H9 (cell line): ENCODE results near the gene EXOC2. TPM values are rescaled to one million over a fixed set of nuclear protein-coding genes. Genes with fewer than 3 reads are reported as not detected.

Experiments used
- DNase-seq: peaks from one replicate; pipeline ENCODE4 v3.0.0-alpha.2; 2017
- H2AFZ ChIP-seq: one replicate; pipeline ENCODE4 v1.6.1; 2013; ENCODE audit warnings: mild to moderate bottlenecking, low read length, control low read depth, moderate library complexity
- H2AK5ac ChIP-seq: 2 replicates; pipeline ENCODE4 v1.6.1; 2013; ENCODE audit warnings: low read length, control low read depth, mixed read lengths; ENCODE audit not compliant: insufficient read length
- H2BK120ac ChIP-seq: one replicate; pipeline ENCODE4 v1.6.1; 2013; ENCODE audit warnings: low read depth, mild to moderate bottlenecking, low read length, control low read depth, inconsistent platforms; ENCODE audit not compliant: poor library complexity, severe bottlenecking
- H2BK12ac ChIP-seq: 2 replicates; pipeline ENCODE4 v1.6.1; 2013; ENCODE audit warnings: low read length, control low read depth, mixed read lengths, low read depth; ENCODE audit not compliant: insufficient read length
- H2BK15ac ChIP-seq: 2 replicates; pipeline ENCODE4 v1.6.1; 2013; ENCODE audit warnings: low read depth, low read length, control low read depth
- H2BK20ac ChIP-seq: one replicate; pipeline ENCODE4 v1.6.1; 2013; ENCODE audit warnings: low read depth, mild to moderate bottlenecking, low read length, control low read depth, inconsistent platforms; ENCODE audit not compliant: poor library complexity, severe bottlenecking
- H2BK5ac ChIP-seq: 2 replicates; pipeline ENCODE4 v1.6.1; 2013; ENCODE audit warnings: low read length, control low read depth, mixed read lengths; ENCODE audit not compliant: insufficient read length
- H3K14ac ChIP-seq: 2 replicates; pipeline ENCODE4 v1.6.1; 2013; ENCODE audit warnings: low read length, control low read depth; ENCODE audit not compliant: insufficient read depth
- H3K18ac ChIP-seq: 2 replicates; pipeline ENCODE4 v1.6.1; 2013; ENCODE audit warnings: low read depth, mild to moderate bottlenecking, mixed read lengths, low read length, control low read depth; ENCODE audit not compliant: insufficient read length
- H3K23ac ChIP-seq: 2 replicates; pipeline ENCODE4 v1.6.1; 2013; ENCODE audit warnings: low read length, control low read depth, mixed read lengths, low read depth; ENCODE audit not compliant: insufficient read length
- H3K23me2 ChIP-seq: 2 replicates; pipeline ENCODE4 v1.6.1; 2013; ENCODE audit warnings: low read depth, mild to moderate bottlenecking, mixed read lengths, low read length, control low read depth; ENCODE audit not compliant: insufficient read length, poor library complexity, severe bottlenecking
- H3K27ac ChIP-seq: 2 replicates; pipeline ENCODE4 v1.5.1; 2013; ENCODE audit warnings: low read length, control low read depth, mixed read lengths, low read depth; ENCODE audit not compliant: insufficient read length
- H3K27me3 ChIP-seq: 2 replicates; pipeline ENCODE4 v1.6.1; 2013; ENCODE audit warnings: low read length, control low read depth, inconsistent platforms; ENCODE audit not compliant: insufficient read depth
- H3K4ac ChIP-seq: 2 replicates; pipeline ENCODE4 v1.6.1; 2013; ENCODE audit warnings: low read depth, mild to moderate bottlenecking, control low read depth, inconsistent platforms, low read length, moderate library complexity
- H3K4me1 ChIP-seq: 2 replicates; pipeline ENCODE4 v1.6.1; 2013; ENCODE audit warnings: low read length, control low read depth, inconsistent platforms; ENCODE audit not compliant: insufficient read depth
- H3K4me2 ChIP-seq: 2 replicates; pipeline ENCODE4 v1.6.1; 2013; ENCODE audit warnings: low read length, control low read depth, mixed read lengths; ENCODE audit not compliant: insufficient read length, insufficient read depth
- H3K56ac ChIP-seq: 2 replicates; pipeline ENCODE4 v1.6.1; 2013; ENCODE audit warnings: low read depth, mild to moderate bottlenecking, mixed read lengths, low read length, control low read depth; ENCODE audit not compliant: insufficient read length
- H3K79me1 ChIP-seq: 2 replicates; pipeline ENCODE4 v1.6.1; 2013; ENCODE audit warnings: low read depth, mild to moderate bottlenecking, moderate library complexity, low read length, control low read depth, inconsistent platforms; ENCODE audit not compliant: insufficient read depth, poor library complexity, severe bottlenecking
- H3K79me2 ChIP-seq: 2 replicates; pipeline ENCODE4 v1.6.1; 2013; ENCODE audit warnings: low read length, control low read depth, inconsistent platforms; ENCODE audit not compliant: insufficient read depth
- H3K9ac ChIP-seq: 2 replicates; pipeline ENCODE4 v1.6.1; 2013; ENCODE audit warnings: low read length, control low read depth, mixed read lengths; ENCODE audit not compliant: insufficient read length; ENCODE audit errors: extremely low read depth
- H3K9me3 ChIP-seq: one replicate; pipeline ENCODE4 v1.6.1; 2013; ENCODE audit warnings: low read depth, low read length, inconsistent platforms; ENCODE audit not compliant: control insufficient read depth
- H3T11ph ChIP-seq: one replicate; pipeline ENCODE4 v1.6.1; 2013; ENCODE audit warnings: mild to moderate bottlenecking, low read length, control low read depth, inconsistent platforms
- H4K20me1 ChIP-seq: one replicate; pipeline ENCODE4 v1.6.1; 2013; ENCODE audit not compliant: control insufficient read depth, insufficient read length, insufficient read depth
- H4K5ac ChIP-seq: 2 replicates; pipeline ENCODE4 v1.6.1; 2013; ENCODE audit warnings: low read depth, mild to moderate bottlenecking, mixed read lengths, low read length, control low read depth; ENCODE audit not compliant: insufficient read length
- H4K8ac ChIP-seq: replicated peaks from 2 replicates; pipeline ENCODE4 v1.6.1; 2013; ENCODE audit warnings: low read length, control low read depth, mixed read lengths, low read depth; ENCODE audit not compliant: insufficient read length
- H4K91ac ChIP-seq: 2 replicates; pipeline ENCODE4 v1.6.1; 2013; ENCODE audit warnings: low read depth, mild to moderate bottlenecking, moderate library complexity, mixed read lengths, low read length, control low read depth; ENCODE audit not compliant: insufficient read length
- H3K27ac Mint-ChIP-seq, 3 experiments: 2 replicates in 2 of 3; 3 replicates in 1 of 3; pipeline ENCODE4 v1.8.0; 2020 to 2021; ENCODE audit warnings: mixed read lengths in 3 of 3, mild to moderate bottlenecking in 1 of 3, moderate library complexity in 1 of 3
- H3K27me3 Mint-ChIP-seq: 2 replicates; pipeline ENCODE4 v1.8.0; 2021; ENCODE audit warnings: low read depth, mild to moderate bottlenecking, moderate library complexity, mixed read lengths
- H3K36me3 Mint-ChIP-seq, 3 experiments: 2 replicates in 2 of 3; 3 replicates in 1 of 3; pipeline ENCODE4 v1.8.0; 2020 to 2021; ENCODE audit warnings: low read depth in 3 of 3, mixed read lengths in 3 of 3; ENCODE audit not compliant: insufficient read depth in 1 of 3
- H3K4me1 Mint-ChIP-seq, 2 experiments: 2 replicates each; pipeline ENCODE4 v1.8.0; 2020; ENCODE audit warnings: mixed read lengths in 2 of 2
- H3K4me3 Mint-ChIP-seq, 2 experiments: 2 replicates in 1 of 2; 3 replicates in 1 of 2; pipeline ENCODE4 v1.8.0; 2020 to 2021; ENCODE audit warnings: mild to moderate bottlenecking in 2 of 2, mixed read lengths in 2 of 2, moderate library complexity in 1 of 2
- H3K9me3 Mint-ChIP-seq, 2 experiments: 2 replicates in 1 of 2; 3 replicates in 1 of 2; pipeline ENCODE4 v1.8.0; 2020; ENCODE audit warnings: mild to moderate bottlenecking in 2 of 2, mixed read lengths in 2 of 2, moderate library complexity in 1 of 2
- CTCF ChIP-seq: fragments of 200-600 bp; sonication (generic); conservative IDR thresholded peaks from 3 replicates; pipeline ENCODE4 v1.8.0; 2021; ENCODE audit warnings: antibody characterized with exemption, mild to moderate bottlenecking
- total RNA-seq: library from RNA; stranded (reverse); gene quantifications from 2 replicates; pipeline ENCODE4 v1.2.1, GENCODE V29; 2021

Gene EXOC2
- total RNA-seq, 1 experiment from 2014 or later, result 29.9 TPM

DNA sequence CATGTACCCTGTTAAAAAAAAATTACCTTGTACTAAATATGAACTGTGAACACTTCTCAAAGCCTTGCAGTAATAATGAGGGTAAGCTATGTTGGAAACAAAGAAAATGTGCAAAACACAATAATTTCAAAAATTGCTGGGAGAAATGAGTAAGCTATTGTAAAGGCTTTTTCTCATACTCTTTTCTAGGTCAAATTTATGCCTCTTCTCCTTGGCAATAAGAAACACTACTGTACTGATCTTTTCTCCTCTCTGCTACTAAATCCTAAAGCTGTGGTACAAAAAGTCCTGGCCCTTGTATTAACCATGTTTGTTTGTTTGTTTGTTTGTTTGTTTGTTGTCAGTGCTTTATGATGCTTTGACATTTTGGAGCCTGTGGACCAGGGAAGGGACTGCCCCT, 18.5 kb downstream of the EXOC2 start:
- H2BK120ac ChIP-seq, result no peak overlapping the region
- Mint-ChIP-seq H3K9me3 (peaks cover 17 to 21% of the 10 kb centered on the region in 2 experiments), H3K36me3 (peaks cover 24 to 32% (median 26%) of the 10 kb centered on the region in 3 experiments), H3K4me3 (no peak overlapping the region; a peak in 1 of 5 replicates), H3K27me3 (no peaks in the 10 kb centered on the region), H3K4me1 (peaks cover 24 to 28% of the 10 kb centered on the region in 2 experiments), H3K27ac (peak overlapping the region; percentile 62 to 79 (median 76); a peak in 5 of 7 replicates)
- H3K4me1 ChIP-seq, result peaks cover 10% of the 10 kb centered on the region
- H3K4ac ChIP-seq, result no peak overlapping the region
- H3K27ac ChIP-seq, result no peak overlapping the region
- H4K91ac ChIP-seq, result no peak overlapping the region
- H2BK20ac ChIP-seq, result no peak overlapping the region
- no peak overlapping the region for H2AK5ac ChIP-seq
- H3K23ac ChIP-seq, result no peak overlapping the region
- H4K20me1 ChIP-seq, result no peaks in the 10 kb centered on the region
- H3K79me1 ChIP-seq, result peaks cover 3% of the 10 kb centered on the region
- H4K5ac ChIP-seq, result no peak overlapping the region
- no peak overlapping the region for H4K8ac ChIP-seq
- no peak overlapping the region for H2BK12ac ChIP-seq
- no peaks in the 10 kb centered on the region for H3K23me2 ChIP-seq
- no peak for TF ChIP-seq CTCF
- H2BK15ac ChIP-seq, result no peak overlapping the region
- no peak overlapping the region for H3K14ac ChIP-seq
- H3K18ac ChIP-seq, result no peak overlapping the region
- no peak for DNase-seq
- peaks cover 11% of the 10 kb centered on the region; the same call in 1 of the 2 replicates for H3K79me2 ChIP-seq
- no peak overlapping the region for H3K4me2 ChIP-seq
- no peak overlapping the region for H3K56ac ChIP-seq
- no peak overlapping the region for H3K9ac ChIP-seq
- no peak overlapping the region for H2BK5ac ChIP-seq
- H3K27me3 ChIP-seq, result no peaks in the 10 kb centered on the region
- no peak overlapping the region for H3T11ph ChIP-seq
- H3K9me3 ChIP-seq, result no peaks in the 10 kb centered on the region
- no peak overlapping the region for H2AFZ ChIP-seq
